HEK293T (cell line): ENCODE data around the gene ZNF445.
"Not testable (repeated sequence)": the region's sequence is repeated elsewhere in the genome, so short reads cannot be mapped to it uniquely, and the experiment has no call there.

Experiments used
- CTCF ChIA-PET: fragments of 350-600 bp; formaldehyde crosslinking; extraction: SDS; loops from one replicate; lab custom pipeline; 2021; ENCODE audit warnings: antibody characterized with exemption, inconsistent platforms; lab: Yijun Ruan, JAX
- POLR2A ChIA-PET: fragments of 350-600 bp; formaldehyde crosslinking; extraction: SDS; loops from one replicate; lab custom pipeline; 2020; ENCODE audit warnings: antibody characterized with exemption, inconsistent platforms; lab: Yijun Ruan, JAX
- DNase-seq: peaks from one replicate; pipeline ENCODE4 v3.0.0; 2012; ENCODE audit warnings: mixed read lengths; ENCODE audit errors: extremely low spot score
- ARNT ChIP-seq: fragments of 450-650 bp; IDR thresholded peaks from 2 replicates; pipeline ENCODE4 v1.6.1; 2017; ENCODE audit warnings: mild to moderate bottlenecking
- BHLHE40 ChIP-seq: fragments of 450-650 bp; IDR thresholded peaks from 2 replicates; pipeline ENCODE4 v1.6.1; 2016; ENCODE audit warnings: mild to moderate bottlenecking, moderate library complexity, borderline replicate concordance
- CTBP1 ChIP-seq: fragments of 450-650 bp; IDR thresholded peaks from 2 replicates; pipeline ENCODE4 v1.6.1; 2016; ENCODE audit warnings: borderline replicate concordance
- ELF4 ChIP-seq: fragments of 450-650 bp; IDR thresholded peaks from 2 replicates; pipeline ENCODE4 v1.6.1; 2017; ENCODE audit warnings: antibody characterized with exemption
- FOXA1 ChIP-seq: fragments of 450-650 bp; IDR thresholded peaks from 2 replicates; pipeline ENCODE4 v1.6.1; 2016; ENCODE audit warnings: mild to moderate bottlenecking
- FOXK2 ChIP-seq: fragments of 450-650 bp; IDR thresholded peaks from 2 replicates; pipeline ENCODE4 v1.6.1; 2016; ENCODE audit warnings: mild to moderate bottlenecking
- FOXM1 ChIP-seq: fragments of 450-650 bp; IDR thresholded peaks from 2 replicates; pipeline ENCODE4 v1.6.1; 2017; ENCODE audit warnings: mild to moderate bottlenecking, borderline replicate concordance
- HDGF ChIP-seq: fragments of 450-650 bp; IDR thresholded peaks from 2 replicates; pipeline ENCODE4 v1.6.1; 2017; ENCODE audit warnings: antibody characterized with exemption, borderline replicate concordance
- L3MBTL2 ChIP-seq: fragments of 450-650 bp; conservative IDR thresholded peaks from 2 replicates; pipeline ENCODE4 v1.6.1; 2016; ENCODE audit warnings: mild to moderate bottlenecking
- LEF1 ChIP-seq: fragments of 450-650 bp; IDR thresholded peaks from 2 replicates; pipeline ENCODE4 v1.6.1; 2017; ENCODE audit warnings: mild to moderate bottlenecking, borderline replicate concordance
- NFRKB ChIP-seq: fragments of 450-650 bp; IDR thresholded peaks from 2 replicates; pipeline ENCODE4 v1.6.1; 2016; ENCODE audit warnings: mild to moderate bottlenecking, moderate library complexity
- SP1 ChIP-seq: fragments of 450-650 bp; IDR thresholded peaks from 2 replicates; pipeline ENCODE4 v1.6.1; 2017
- SUZ12 ChIP-seq: fragments of 450-650 bp; IDR thresholded peaks from 2 replicates; pipeline ENCODE4 v1.6.1; 2016; ENCODE audit warnings: mild to moderate bottlenecking
- TARDBP ChIP-seq: fragments of 450-650 bp; IDR thresholded peaks from 2 replicates; pipeline ENCODE4 v1.6.1; 2016
- ZNF384 ChIP-seq: fragments of 450-650 bp; IDR thresholded peaks from 2 replicates; pipeline ENCODE4 v1.6.1; 2016
- TF ChIP-seq, protein P1 (sequence below): fragments of 450-650 bp; IDR thresholded peaks from 2 replicates; pipeline ENCODE4 v1.6.1; 2016

The ZNF445 gene

DNA sequence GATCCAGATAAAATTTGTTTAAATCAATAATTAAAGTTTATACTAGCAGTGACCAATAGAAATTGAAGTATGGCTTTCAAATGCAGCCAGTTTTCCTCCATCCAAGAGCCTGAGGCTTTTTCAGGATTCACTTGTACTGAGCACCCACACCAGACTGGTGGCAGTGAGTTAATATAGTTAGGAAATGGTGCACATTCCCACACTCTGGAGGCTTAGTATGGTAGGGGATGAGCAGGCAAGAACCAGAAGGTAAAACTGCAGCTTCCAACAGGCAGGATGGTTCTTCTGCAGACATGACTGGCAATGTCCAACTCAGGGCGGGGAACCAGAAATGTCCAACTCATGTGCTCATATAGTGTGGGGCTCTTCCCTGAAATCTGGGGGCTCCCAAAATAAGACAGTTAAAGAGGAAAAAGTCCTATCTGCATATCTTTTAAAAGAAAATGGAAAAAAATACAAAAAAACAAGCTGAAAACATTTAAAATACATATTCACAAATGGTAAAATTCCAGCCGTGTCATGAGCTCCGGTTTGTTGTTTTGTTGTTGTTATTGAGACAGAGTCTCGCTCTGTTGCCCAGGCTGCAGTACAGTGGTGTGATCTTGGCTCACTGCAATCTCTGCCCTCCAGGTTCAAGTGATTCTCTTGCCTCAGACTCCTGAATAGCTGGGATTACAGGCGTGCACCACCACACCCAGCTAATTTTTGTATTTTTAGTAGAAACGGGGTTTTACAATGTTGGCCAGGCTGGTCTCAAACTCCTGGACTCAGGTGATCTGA, 18.4 kb upstream of the ZNF445 start:
- no peak for DNase-seq
- ChIA-PET CTCF (no interaction called here), POLR2A (no interaction called here)
- no peak for TF ChIP-seq ARNT
- TF ChIP-seq L3MBTL2 = no peak
- TF ChIP-seq FOXM1 = no peak
- no peak for TF ChIP-seq BHLHE40
- TF ChIP-seq SP1 = no peak
- TF ChIP-seq, protein P1, sequence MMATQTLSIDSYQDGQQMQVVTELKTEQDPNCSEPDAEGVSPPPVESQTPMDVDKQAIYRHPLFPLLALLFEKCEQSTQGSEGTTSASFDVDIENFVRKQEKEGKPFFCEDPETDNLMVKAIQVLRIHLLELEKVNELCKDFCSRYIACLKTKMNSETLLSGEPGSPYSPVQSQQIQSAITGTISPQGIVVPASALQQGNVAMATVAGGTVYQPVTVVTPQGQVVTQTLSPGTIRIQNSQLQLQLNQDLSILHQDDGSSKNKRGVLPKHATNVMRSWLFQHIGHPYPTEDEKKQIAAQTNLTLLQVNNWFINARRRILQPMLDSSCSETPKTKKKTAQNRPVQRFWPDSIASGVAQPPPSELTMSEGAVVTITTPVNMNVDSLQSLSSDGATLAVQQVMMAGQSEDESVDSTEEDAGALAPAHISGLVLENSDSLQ = no peak
- TF ChIP-seq ZNF384 = no peak
- TF ChIP-seq LEF1 = no peak
- no peak for TF ChIP-seq FOXA1
- no peak for TF ChIP-seq CTBP1
- no peak for TF ChIP-seq SUZ12
- no peak for TF ChIP-seq ELF4

DNA sequence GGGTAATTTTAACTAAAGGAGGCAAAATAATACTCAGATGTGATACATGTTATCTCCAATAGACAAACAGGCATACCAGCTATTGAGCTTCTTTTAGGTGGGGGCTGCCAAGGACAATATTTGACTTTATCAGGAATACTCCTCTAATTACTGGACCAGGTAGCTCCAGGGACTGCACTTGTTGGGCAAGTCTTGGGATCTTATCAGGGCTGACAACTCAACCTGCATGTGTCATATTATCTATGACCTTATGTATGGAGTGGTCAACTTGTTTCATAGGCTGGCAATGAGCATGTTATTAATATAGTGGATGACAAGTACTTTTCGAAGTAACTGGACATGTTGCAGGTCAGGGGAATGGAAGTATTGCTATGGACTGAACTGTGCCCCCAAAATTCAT, 15.0 kb upstream of the ZNF445 start:
- ChIA-PET CTCF (no interaction called here), POLR2A (no interaction called here)
- TF ChIP-seq SP1 = no peak

DNA sequence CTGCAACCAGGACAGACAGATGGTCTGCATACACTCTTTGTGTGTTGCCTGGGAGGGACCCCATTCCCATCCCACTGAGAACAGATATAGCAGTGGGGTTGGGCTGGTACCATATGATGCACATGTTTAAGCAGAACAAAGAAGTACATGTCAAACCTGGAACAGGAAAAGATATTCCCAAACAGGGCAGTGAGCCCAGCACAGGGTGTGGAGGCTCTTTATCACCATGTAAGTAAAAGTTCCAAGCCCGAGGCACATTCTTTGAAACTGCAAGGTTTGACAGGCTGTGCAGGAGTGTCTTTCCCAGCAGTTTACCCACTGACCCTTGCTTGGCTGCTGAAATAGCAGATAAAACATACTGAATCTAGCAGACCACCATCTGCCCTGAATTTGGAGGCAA, 5.3 kb upstream of the ZNF445 start:
- no peak for DNase-seq
- ChIA-PET CTCF (no interaction called here), POLR2A (no interaction called here)
- TF ChIP-seq LEF1 = no peak
- TF ChIP-seq SP1 = no peak
- TF ChIP-seq FOXA1 = no peak
- TF ChIP-seq ELF4 = no peak
- no peak for TF ChIP-seq NFRKB
- no peak for TF ChIP-seq CTBP1
- TF ChIP-seq L3MBTL2 = no peak

More for the DNA sequence above, 15.0 kb upstream of the ZNF445 start:
- DNase-seq = no peak

DNA sequence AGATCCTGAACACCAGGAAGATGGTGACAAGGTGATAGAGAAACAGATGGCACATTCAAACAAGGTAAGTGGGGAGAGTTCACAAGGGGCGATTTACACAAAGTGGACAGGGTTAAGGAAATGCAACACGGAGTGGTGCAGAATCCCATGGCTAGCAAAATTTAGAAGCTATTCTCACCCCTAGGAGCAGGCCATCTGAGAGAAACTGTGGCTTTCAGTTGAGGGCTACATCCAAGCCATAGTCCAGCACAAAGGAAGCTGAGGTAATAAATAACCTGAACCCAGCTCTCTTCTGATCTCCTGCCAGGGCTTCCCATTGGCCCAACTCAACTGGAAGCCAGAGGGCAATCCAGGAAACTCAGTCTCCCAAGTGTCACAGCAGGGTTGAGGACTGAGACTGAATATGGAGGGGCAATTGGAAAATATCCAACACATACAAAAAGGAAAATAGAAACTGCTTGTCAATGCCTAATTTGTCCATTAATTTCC, 1.2 kb upstream of the ZNF445 start:
- ChIA-PET CTCF (no interaction called here), POLR2A (interaction anchor here (0.8 to 1.4 kb wide), 2 partner anchors 18 to 140 kb away, joined by 3 to 4 read pairs; partner anchors contain the start of gene TCAIM)
- no peak for DNase-seq
- no peak for TF ChIP-seq TARDBP
- no peak for TF ChIP-seq SUZ12
- no peak for TF ChIP-seq FOXK2
- no peak for TF ChIP-seq CTBP1
- TF ChIP-seq ELF4 = no peak
- TF ChIP-seq FOXA1 = no peak
- no peak for TF ChIP-seq LEF1
- TF ChIP-seq, protein P1 = no peak
- TF ChIP-seq SP1 = no peak

DNA sequence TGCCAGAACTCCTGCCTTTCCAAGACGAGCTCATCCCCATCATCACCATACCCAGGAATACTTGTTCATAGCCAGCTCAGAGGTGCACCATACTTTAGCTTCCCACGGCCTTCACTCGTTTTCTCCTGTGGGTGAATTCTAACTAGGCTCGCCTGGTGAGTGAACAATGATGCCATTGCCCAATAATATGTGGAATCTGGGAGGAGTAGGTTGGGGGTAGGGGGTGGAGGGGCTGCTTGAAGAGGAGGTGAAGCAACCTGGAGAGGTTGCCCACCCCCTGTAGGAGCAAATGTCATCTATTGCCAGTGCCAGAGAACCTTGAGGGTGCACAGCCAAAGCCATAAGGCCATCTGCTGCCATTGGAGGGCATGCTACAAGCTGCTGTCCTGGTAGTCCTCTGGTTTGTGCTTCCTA, 592 bp upstream of the ZNF445 start:
- DNase-seq = no peak
- TF ChIP-seq SP1 = no peak
- TF ChIP-seq FOXM1 = no peak
- no peak for TF ChIP-seq HDGF
- TF ChIP-seq ARNT = no peak
- TF ChIP-seq LEF1 = no peak
- TF ChIP-seq FOXA1 = no peak
- no peak for TF ChIP-seq NFRKB
- no peak for TF ChIP-seq TARDBP
- no peak for TF ChIP-seq FOXK2
- no peak for TF ChIP-seq BHLHE40
- no peak for TF ChIP-seq L3MBTL2
- TF ChIP-seq, protein P1 = no peak
- TF ChIP-seq SUZ12 = no peak
- no peak for TF ChIP-seq ZNF384
- no peak for TF ChIP-seq CTBP1
- TF ChIP-seq ELF4 = no peak
- CTCF ChIA-PET = no interaction called here
- POLR2A ChIA-PET = interaction anchor here (0.6 to 1.4 kb wide), 5 partner anchors 9 to 140 kb away, joined by 3 to 8 read pairs (median 4); partner anchors contain the start of gene TCAIM

DNA sequence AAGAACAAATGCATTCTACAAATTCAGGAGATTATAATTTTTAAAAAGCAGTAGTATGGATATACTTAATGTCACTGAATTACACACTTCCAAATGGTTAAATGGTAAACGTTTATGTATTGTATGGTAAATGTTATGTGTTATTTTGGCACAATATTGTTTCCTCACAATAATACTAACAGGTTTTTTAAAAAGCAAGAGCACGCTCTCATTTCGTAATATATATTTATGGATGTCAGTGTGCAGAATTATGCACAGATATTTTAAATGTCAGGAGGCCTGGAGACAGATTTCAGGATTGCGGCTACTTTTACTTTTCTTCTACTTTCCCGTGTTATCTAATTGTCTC, 533 bp downstream of the ZNF445 start:
- TF ChIP-seq ZNF384 = no peak
- CTCF ChIA-PET = no interaction called here
- DNase-seq = no peak
- POLR2A ChIA-PET = interaction anchor here (1.1 kb wide), 1 partner anchor 34 kb away, joined by 3 read pairs; no protein-coding TSS in a partner anchor

DNA sequence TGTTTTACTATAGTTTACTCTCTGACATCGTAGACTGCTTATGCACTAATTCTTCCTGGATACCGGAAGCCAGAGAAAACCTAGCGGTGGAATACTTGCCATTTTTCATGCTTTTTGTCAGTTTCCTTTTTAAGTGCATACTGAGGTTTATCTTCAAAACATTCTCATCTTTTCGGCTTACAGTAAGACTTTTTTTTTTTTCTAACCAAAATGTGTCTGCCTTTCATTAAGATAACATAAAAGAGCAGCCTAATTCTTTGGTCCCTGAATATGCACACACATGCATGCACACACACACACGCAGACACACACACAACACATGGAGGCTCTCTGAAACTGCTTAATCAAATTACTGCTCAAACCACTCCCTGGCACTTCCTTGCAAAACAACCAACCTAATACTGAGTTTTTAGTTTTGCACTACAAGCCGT, 1.3 kb downstream of the ZNF445 start:
- DNase-seq = no peak
- ChIA-PET CTCF (no interaction called here), POLR2A (interaction anchor here (1.1 kb wide), 1 partner anchor 35 kb away, joined by 3 read pairs; no protein-coding TSS in a partner anchor)
- no peak for TF ChIP-seq SUZ12
- no peak for TF ChIP-seq ZNF384
- TF ChIP-seq SP1 = no peak
- no peak for TF ChIP-seq HDGF
- TF ChIP-seq, protein P1 = no peak
- TF ChIP-seq FOXK2 = no peak
- TF ChIP-seq ARNT = no peak
- TF ChIP-seq FOXM1 = no peak
- TF ChIP-seq L3MBTL2 = no peak
- no peak for TF ChIP-seq TARDBP
- TF ChIP-seq BHLHE40 = no peak
- TF ChIP-seq NFRKB = no peak
- no peak for TF ChIP-seq CTBP1

DNA sequence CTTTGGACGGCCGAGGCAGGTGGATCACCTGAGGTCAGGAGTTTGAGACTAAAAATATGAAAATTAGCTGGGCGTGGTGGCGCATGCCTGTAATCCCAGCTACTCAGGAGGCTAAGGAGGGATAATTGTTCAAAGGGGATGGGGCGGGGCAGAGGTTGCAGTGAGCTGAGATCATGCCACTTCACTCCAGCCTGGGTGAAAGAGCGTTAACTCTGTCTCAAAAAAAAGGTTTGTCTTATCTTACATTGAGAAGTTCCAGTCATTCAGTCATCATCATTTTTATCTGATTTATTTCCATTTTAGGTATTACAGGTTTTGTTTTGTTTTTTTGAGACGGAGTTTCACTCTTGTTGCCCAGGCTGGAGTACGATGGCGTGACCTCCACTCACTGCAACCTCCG, 2.6 kb downstream of the ZNF445 start:
- CTCF ChIA-PET, POLR2A ChIA-PET, DNase-seq: not testable (repeated sequence)
